Keratinocyte (primary cell): ENCODE data around the gene SLC33A1. TPM values are rescaled to one million over a fixed set of nuclear protein-coding genes. Genes with fewer than 3 reads are reported as not detected.

Experiments
- DNase-seq: peaks from one replicate; pipeline ENCODE4 v3.0.0-alpha.2; 2011; ENCODE audit warnings: low read depth, missing footprints, low spot score
- FAIRE-seq: peaks from 2 replicates; lab custom pipeline; 2011; peaks lifted over from hg19 to GRCh38; lab: Jason Lieb, UNC
- H2AFZ ChIP-seq: 2 replicates; pipeline ENCODE4 v1.6.0; 2012; ENCODE audit warnings: low read length, control low read depth, inconsistent platforms; ENCODE audit not compliant: control insufficient read depth
- H3K27ac ChIP-seq: 2 replicates; pipeline ENCODE4 v1.5.1; 2011; ENCODE audit warnings: low read length; ENCODE audit not compliant: control insufficient read depth, insufficient read depth
- H3K27me3 ChIP-seq: 3 replicates; pipeline ENCODE4 v1.6.0; 2011; ENCODE audit warnings: low read length; ENCODE audit not compliant: control insufficient read depth, insufficient read depth; ENCODE audit errors: extremely low read depth
- H3K36me3 ChIP-seq, 2 experiments: 2 replicates in 1 of 2; 3 replicates in 1 of 2; pipeline ENCODE4 v1.5.1; 2011; ENCODE audit warnings: low read length in 2 of 2, mild to moderate bottlenecking in 1 of 2; ENCODE audit not compliant: control insufficient read depth in 2 of 2, insufficient read depth in 2 of 2; ENCODE audit errors: extremely low read depth in 1 of 2
- H3K4me1 ChIP-seq: 3 replicates; pipeline ENCODE4 v1.5.1; 2011; ENCODE audit warnings: low read length; ENCODE audit not compliant: control insufficient read depth, insufficient read depth; ENCODE audit errors: extremely low read depth
- H3K4me2 ChIP-seq: 3 replicates; pipeline ENCODE4 v1.6.0; 2011; ENCODE audit warnings: low read depth, low read length; ENCODE audit not compliant: control insufficient read depth, insufficient read depth; ENCODE audit errors: extremely low read depth
- H3K4me3 ChIP-seq, 3 experiments: fragments of 200-600 bp in 1 of 3; sonication (generic) in 1 of 3; 2 replicates in 2 of 3; 3 replicates in 1 of 3; pipeline ENCODE4 v1.5.1; 2011 to 2016; ENCODE audit warnings: low read length in 3 of 3, mild to moderate bottlenecking in 3 of 3, control low read depth in 2 of 3, inconsistent platforms in 1 of 3, low read depth in 1 of 3, mixed read lengths in 1 of 3, mixed run types in 1 of 3, moderate library complexity in 1 of 3; ENCODE audit not compliant: control insufficient read depth in 2 of 3, insufficient read depth in 2 of 3; ENCODE audit errors: extremely low read depth in 1 of 3
- H3K79me2 ChIP-seq: 2 replicates; pipeline ENCODE4 v1.6.0; 2012; ENCODE audit warnings: low read length; ENCODE audit not compliant: control insufficient read depth, insufficient read depth
- H3K9ac ChIP-seq: 3 replicates; pipeline ENCODE4 v1.6.0; 2011; ENCODE audit warnings: low read length; ENCODE audit not compliant: control insufficient read depth, insufficient read depth; ENCODE audit errors: extremely low read depth
- H3K9me1 ChIP-seq: 3 replicates; pipeline ENCODE4 v1.6.0; 2011; ENCODE audit warnings: low read length; ENCODE audit not compliant: control insufficient read depth, insufficient read depth; ENCODE audit errors: extremely low read depth
- H3K9me3 ChIP-seq: 2 replicates; pipeline ENCODE4 v1.5.1; 2012; ENCODE audit warnings: low read depth, low read length; ENCODE audit not compliant: control insufficient read depth
- H4K20me1 ChIP-seq: 3 replicates; pipeline ENCODE4 v1.6.0; 2011; ENCODE audit warnings: low read length; ENCODE audit not compliant: control insufficient read depth, insufficient read depth; ENCODE audit errors: extremely low read depth
- CTCF ChIP-seq, 3 experiments: IDR thresholded peaks in 1 of 3; conservative IDR thresholded peaks in 1 of 3; optimal IDR thresholded peaks in 1 of 3; 2 replicates in 2 of 3; 3 replicates in 1 of 3; pipeline versions ENCODE3 to v1.5.1; 2011; ENCODE audit warnings: low read length in 3 of 3, mild to moderate bottlenecking in 3 of 3, moderate library complexity in 2 of 3, control low read depth in 1 of 3, inconsistent platforms in 1 of 3; ENCODE audit not compliant: insufficient read depth in 2 of 3; ENCODE audit errors: extremely low read depth in 1 of 3
- EZH2 ChIP-seq: IDR thresholded peaks from one replicate; pipeline ENCODE4 v1.6.1; 2012; ENCODE audit warnings: inconsistent platforms, mild to moderate bottlenecking, low read length, moderate library complexity
- dilution Hi-C: fragments of 300-500 bp; cut with MboI; formaldehyde crosslinking; loops from one replicate; pipeline ENCODE4 v1.7.0; 2020; ENCODE audit warnings: low sequenced_read_pairs; ENCODE audit not compliant: extremely low pct_ligation_motif_present
- polyA plus RNA-seq, 5 experiments: library from polyadenylated mRNA; depleted of rRNA in 3 of 5; stranded (reverse) in 3 of 5; stranded (forward) in 1 of 5; unstranded in 1 of 5; fragments of >200 nt; gene quantifications; 1 replicate in 1 of 5; 2 replicates in 3 of 5; 3 replicates in 1 of 5; pipeline versions ENCODE4 v1.2.1 to v1.2.3, GENCODE V29; 2011 to 2012; ENCODE audit warnings: missing spikeins in 2 of 5, low read depth in 1 of 5, low replicate concordance in 1 of 5

Gene SLC33A1
- polyA plus RNA-seq, 1 donor (not counting 4 experiments of a cell fraction or from before 2014, with no cell fraction given): 33.9 TPM

GRCh38 chr3:155891321-155891720 lies 37.1 kb upstream of the SLC33A1 start:
- no peak for FAIRE-seq

GRCh38 chr3:155890671-155891190 lies 36.5 kb upstream of the SLC33A1 start:
- peaks cover 66% of the 10 kb centered on the region for H3K79me2 ChIP-seq
- TF ChIP-seq CTCF (optimal IDR thresholded peaks at IDR 0.05 in 1 of 3, IDR thresholded peaks at IDR 0.05 in 1 of 3, conservative IDR thresholded peaks at IDR 0.05 in 1 of 3; ENCODE audit: extremely low read depth in 1 of 3, insufficient read depth in 2 of 3, low read length in 3 of 3) (no peak), EZH2 (no peak)
- no peak overlapping the region for H3K9ac ChIP-seq
- no peak overlapping the region for H2AFZ ChIP-seq
- dilution Hi-C loops: no loop called here
- H3K4me1 ChIP-seq: no peaks in the 10 kb centered on the region
- DNase-seq: no peak
- H3K36me3 ChIP-seq: peaks cover 1 to 3% of the 10 kb centered on the region in 2 experiments
- no peaks in the 10 kb centered on the region for H3K27me3 ChIP-seq
- H4K20me1 ChIP-seq: no peaks in the 10 kb centered on the region
- no peaks in the 10 kb centered on the region for H3K9me3 ChIP-seq
- H3K4me2 ChIP-seq: no peak overlapping the region
- H3K4me3 ChIP-seq: no peak overlapping the region
- no peak overlapping the region for H3K27ac ChIP-seq
- no peaks in the 10 kb centered on the region for H3K9me1 ChIP-seq
- FAIRE-seq: no peak

More at GRCh38 chr3:155891321-155891720, 37.1 kb upstream of the SLC33A1 start:
- dilution Hi-C loops: no loop called here
- Histone ChIP-seq H3K27ac (no peak overlapping the region), H3K79me2 (peaks cover 60% of the 10 kb centered on the region), H3K36me3 (peaks cover 1 to 3% of the 10 kb centered on the region in 2 experiments), H3K4me1 (no peaks in the 10 kb centered on the region), H3K4me3 (no peak overlapping the region), H2AFZ (no peak overlapping the region), H3K9me1 (no peaks in the 10 kb centered on the region), H3K9me3 (no peaks in the 10 kb centered on the region), H3K27me3 (no peaks in the 10 kb centered on the region), H3K9ac (no peak overlapping the region), H4K20me1 (no peaks in the 10 kb centered on the region), H3K4me2 (no peak overlapping the region)
- TF ChIP-seq EZH2 (no peak), CTCF (optimal IDR thresholded peaks at IDR 0.05 in 1 of 3, IDR thresholded peaks at IDR 0.05 in 1 of 3, conservative IDR thresholded peaks at IDR 0.05 in 1 of 3; ENCODE audit: extremely low read depth in 1 of 3, insufficient read depth in 2 of 3, low read length in 3 of 3) (no peak)
- DNase-seq: no peak
